Measurements from ENCODE around the gene TBX5.

The TBX5 gene

GRCh38 chr12:114405519-114406271, at the start of gene TBX5:
TSS of gene TBX5 (minus strand) at chr12:114406144. CDS start at chr12:114403898, 2,246 bp downstream.
- TF ChIP-seq EZH2 (IDR thresholded peaks at IDR 0.05; ENCODE audit: borderline replicate concordance, low read depth, low read length, severe bottlenecking) (no peak), CTCF (IDR thresholded peaks at IDR 0.05; ENCODE audit: borderline replicate concordance, extremely low read depth, low read length, poor library complexity, severe bottlenecking) (no peak)
- H3K9ac ChIP-seq (ENCODE audit: low read depth, low read length): no peak within 1 kb of the TSS
- no peak within 1 kb of the TSS for H3K4me3 ChIP-seq (ENCODE audit: low read depth in 1 of 2, low read length in 2 of 2)
- H3K9me3 ChIP-seq (ENCODE audit: insufficient read depth, low read length, severe bottlenecking): no peaks in the 10 kb centered on the region
- ATAC-seq (ENCODE audit: insufficient read depth, low read depth) (no peak), DNase-seq (no peak)
- no peak within 1 kb of the TSS for H3K27ac ChIP-seq (ENCODE audit: low read length)
- no peaks in the 10 kb centered on the region for H3K36me3 ChIP-seq (ENCODE audit: insufficient read depth, low read length)
- no peak within 1 kb of the TSS for H3K4me2 ChIP-seq (ENCODE audit: insufficient read depth, low read length)
- H3K27me3 ChIP-seq (ENCODE audit: insufficient read depth, low read length, poor library complexity): no peaks in the 10 kb centered on the region
- H3K4me1 ChIP-seq (ENCODE audit: insufficient read depth, low read length): no peaks in the 10 kb centered on the region
- H4K20me1 ChIP-seq (ENCODE audit: insufficient read depth, low read length): no peaks in the 10 kb centered on the region
- no peak within 1 kb of the TSS for H2AFZ ChIP-seq (ENCODE audit: low read depth, low read length)
- H3K79me2 ChIP-seq (ENCODE audit: insufficient read depth, low read length): no peaks in the 10 kb centered on the region

- H2AFZ ChIP-seq (ENCODE audit: low read depth, low read length): no peak overlapping the region
- ATAC-seq (ENCODE audit: insufficient read depth, low read depth): no peak
- no peak overlapping the region for H3K4me2 ChIP-seq (ENCODE audit: insufficient read depth, low read length)
- no peak overlapping the region for H3K4me3 ChIP-seq (ENCODE audit: low read depth in 1 of 2, low read length in 2 of 2)
- no peak overlapping the region for H3K9ac ChIP-seq (ENCODE audit: low read depth, low read length)
- no peaks in the 10 kb centered on the region for H3K4me1 ChIP-seq (ENCODE audit: insufficient read depth, low read length)
- TF ChIP-seq CTCF (IDR thresholded peaks at IDR 0.05; ENCODE audit: borderline replicate concordance, extremely low read depth, low read length, poor library complexity, severe bottlenecking) (no peak), EZH2 (IDR thresholded peaks at IDR 0.05; ENCODE audit: borderline replicate concordance, low read depth, low read length, severe bottlenecking) (no peak)
- H4K20me1 ChIP-seq (ENCODE audit: insufficient read depth, low read length): no peaks in the 10 kb centered on the region
- H3K27ac ChIP-seq (ENCODE audit: low read length): no peak overlapping the region
- H3K9me3 ChIP-seq (ENCODE audit: insufficient read depth, low read length, severe bottlenecking): no peaks in the 10 kb centered on the region
- H3K79me2 ChIP-seq (ENCODE audit: insufficient read depth, low read length): no peaks in the 10 kb centered on the region
- peaks cover 32% of the 10 kb centered on the region for H3K27me3 ChIP-seq (ENCODE audit: insufficient read depth, low read length, poor library complexity)
- no peak for DNase-seq
- H3K36me3 ChIP-seq (ENCODE audit: insufficient read depth, low read length): no peaks in the 10 kb centered on the region
Measured at GRCh38 chr12:114451657-114452056, 45.7 kb upstream of the TBX5 start.

- Histone ChIP-seq H3K27me3 (ENCODE audit: insufficient read depth, low read length, poor library complexity) (peaks cover 32% of the 10 kb centered on the region), H3K79me2 (ENCODE audit: insufficient read depth, low read length) (no peaks in the 10 kb centered on the region), H3K9me3 (ENCODE audit: insufficient read depth, low read length, severe bottlenecking) (no peaks in the 10 kb centered on the region), H3K27ac (ENCODE audit: low read length) (no peak overlapping the region), H3K9ac (ENCODE audit: low read depth, low read length) (no peak overlapping the region), H3K36me3 (ENCODE audit: insufficient read depth, low read length) (no peaks in the 10 kb centered on the region), H2AFZ (ENCODE audit: low read depth, low read length) (no peak overlapping the region), H3K4me3 (ENCODE audit: low read depth in 1 of 2, low read length in 2 of 2) (no peak overlapping the region), H3K4me1 (ENCODE audit: insufficient read depth, low read length) (no peaks in the 10 kb centered on the region), H4K20me1 (ENCODE audit: insufficient read depth, low read length) (no peaks in the 10 kb centered on the region), H3K4me2 (ENCODE audit: insufficient read depth, low read length) (no peak overlapping the region)
- no peak for DNase-seq
- no peak for TF ChIP-seq CTCF (IDR thresholded peaks at IDR 0.05; ENCODE audit: borderline replicate concordance, extremely low read depth, low read length, poor library complexity, severe bottlenecking)
- no peak for TF ChIP-seq EZH2 (IDR thresholded peaks at IDR 0.05; ENCODE audit: borderline replicate concordance, low read depth, low read length, severe bottlenecking)
- no peak for ATAC-seq (ENCODE audit: insufficient read depth, low read depth)
Measured at GRCh38 chr12:114450515-114451300, 44.8 kb upstream of the TBX5 start.
